ENCODE measurements around the gene RALA.
"Not testable (repeated sequence)": the region's sequence is repeated elsewhere in the genome, so short reads cannot be mapped to it uniquely, and the experiment has no call there.

- TF ChIP-seq CTCF (IDR thresholded peaks at IDR 0.05 in 4 of 5, conservative IDR thresholded peaks at IDR 0.05 in 1 of 5); POLR2A (IDR thresholded peaks at IDR 0.05): not testable (repeated sequence)
Observed at GRCh38 chr7:39679874-39680273, 56.5 kb downstream of the RALA start.
